NB4 (cell line): ENCODE measurements around the gene FOXJ3.

Source experiments
- DNase-seq: peaks from one replicate; pipeline ENCODE4 v3.0.0; 2010; ENCODE audit warnings: low read depth
- H3K4me3 ChIP-seq: one replicate; pipeline ENCODE4 v1.5.1; 2011; ENCODE audit warnings: mild to moderate bottlenecking, low read depth, low read length, moderate library complexity
- MYC ChIP-seq: IDR thresholded peaks from 2 replicates; pipeline ENCODE4 v1.6.1; 2011; ENCODE audit warnings: low read depth, low read length
- POLR2A ChIP-seq: IDR thresholded peaks from 2 replicates; pipeline ENCODE4 v1.6.1; 2011; ENCODE audit warnings: mild to moderate bottlenecking; ENCODE audit not compliant: insufficient read length; ENCODE audit errors: extremely low read depth
- TF ChIP-seq, protein P1 (sequence below): IDR thresholded peaks from one replicate; pipeline ENCODE4 v1.5.1; 2012; ENCODE audit warnings: low read depth, low read length
- TF ChIP-seq, protein P2 (sequence below): IDR thresholded peaks from 2 replicates; pipeline ENCODE4 v1.6.1; 2011; ENCODE audit warnings: low read depth, low read length

The FOXJ3 gene

DNA sequence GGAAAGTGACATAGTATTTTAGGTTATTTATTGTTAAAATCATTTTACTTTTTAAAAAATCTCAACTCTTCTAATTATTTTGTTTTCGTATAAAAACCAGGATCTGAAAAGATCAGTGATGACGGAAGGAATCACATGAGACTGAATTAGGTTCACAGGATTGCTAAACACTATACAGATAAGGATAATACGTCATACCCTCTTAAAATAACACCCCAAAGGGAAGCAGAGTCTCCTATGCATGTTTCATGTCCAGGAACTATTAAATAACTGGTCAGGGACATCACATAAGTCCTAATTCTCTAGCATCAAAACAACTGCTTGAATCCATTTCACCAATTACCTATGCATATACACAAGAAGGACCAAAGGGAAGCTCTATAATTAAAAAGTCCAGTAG, 84.9 kb downstream of the FOXJ3 start:
- no peak overlapping the region for H3K4me3 ChIP-seq
- no peak for DNase-seq
- no peak for TF ChIP-seq MYC
- TF ChIP-seq, protein P1, sequence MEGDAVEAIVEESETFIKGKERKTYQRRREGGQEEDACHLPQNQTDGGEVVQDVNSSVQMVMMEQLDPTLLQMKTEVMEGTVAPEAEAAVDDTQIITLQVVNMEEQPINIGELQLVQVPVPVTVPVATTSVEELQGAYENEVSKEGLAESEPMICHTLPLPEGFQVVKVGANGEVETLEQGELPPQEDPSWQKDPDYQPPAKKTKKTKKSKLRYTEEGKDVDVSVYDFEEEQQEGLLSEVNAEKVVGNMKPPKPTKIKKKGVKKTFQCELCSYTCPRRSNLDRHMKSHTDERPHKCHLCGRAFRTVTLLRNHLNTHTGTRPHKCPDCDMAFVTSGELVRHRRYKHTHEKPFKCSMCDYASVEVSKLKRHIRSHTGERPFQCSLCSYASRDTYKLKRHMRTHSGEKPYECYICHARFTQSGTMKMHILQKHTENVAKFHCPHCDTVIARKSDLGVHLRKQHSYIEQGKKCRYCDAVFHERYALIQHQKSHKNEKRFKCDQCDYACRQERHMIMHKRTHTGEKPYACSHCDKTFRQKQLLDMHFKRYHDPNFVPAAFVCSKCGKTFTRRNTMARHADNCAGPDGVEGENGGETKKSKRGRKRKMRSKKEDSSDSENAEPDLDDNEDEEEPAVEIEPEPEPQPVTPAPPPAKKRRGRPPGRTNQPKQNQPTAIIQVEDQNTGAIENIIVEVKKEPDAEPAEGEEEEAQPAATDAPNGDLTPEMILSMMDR, result no peak
- TF ChIP-seq POLR2A, result no peak
- TF ChIP-seq, protein P2, sequence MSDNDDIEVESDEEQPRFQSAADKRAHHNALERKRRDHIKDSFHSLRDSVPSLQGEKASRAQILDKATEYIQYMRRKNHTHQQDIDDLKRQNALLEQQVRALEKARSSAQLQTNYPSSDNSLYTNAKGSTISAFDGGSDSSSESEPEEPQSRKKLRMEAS, result no peak

DNA sequence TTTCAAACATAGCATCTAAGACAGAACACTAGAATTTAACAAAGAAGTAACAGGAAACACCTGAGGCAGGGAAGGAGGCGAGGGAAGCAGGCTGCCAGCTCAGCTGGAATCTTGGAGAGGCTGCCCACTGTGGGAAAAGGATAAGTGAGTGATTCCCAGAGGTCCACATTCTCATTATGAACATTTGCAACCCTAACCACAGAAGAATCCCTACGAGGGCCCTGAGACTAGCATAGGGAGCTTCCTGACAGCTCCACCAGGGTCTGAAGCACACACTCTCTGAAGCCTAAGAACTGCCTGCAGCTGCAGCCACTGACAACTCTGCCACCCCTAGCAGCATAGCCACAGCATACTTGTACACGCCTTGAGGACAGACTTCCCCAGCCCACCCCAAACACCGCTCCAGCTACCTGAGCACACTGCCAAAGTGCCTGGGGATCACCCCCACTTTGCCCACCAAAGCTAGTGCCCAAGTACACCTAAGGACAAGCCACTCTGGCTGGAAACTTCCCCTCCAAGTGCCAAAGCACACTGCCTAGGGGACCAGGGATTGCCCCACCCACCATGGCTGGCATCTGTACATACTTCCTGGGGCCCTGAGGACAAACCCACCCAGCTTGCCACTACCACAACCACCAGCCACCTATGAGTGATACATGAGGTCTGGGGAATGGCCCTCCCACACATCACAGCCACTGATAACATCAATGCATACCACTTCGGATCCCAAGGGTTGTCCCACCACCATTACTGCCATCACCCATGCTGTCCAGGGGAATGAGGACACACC, 93.9 kb downstream of the FOXJ3 start:
- H3K4me3 ChIP-seq, result no peak overlapping the region
- no peak for DNase-seq
- TF ChIP-seq POLR2A (no peak), MYC (no peak)
- TF ChIP-seq, protein P1, result no peak
- TF ChIP-seq, protein P2, result no peak

DNA sequence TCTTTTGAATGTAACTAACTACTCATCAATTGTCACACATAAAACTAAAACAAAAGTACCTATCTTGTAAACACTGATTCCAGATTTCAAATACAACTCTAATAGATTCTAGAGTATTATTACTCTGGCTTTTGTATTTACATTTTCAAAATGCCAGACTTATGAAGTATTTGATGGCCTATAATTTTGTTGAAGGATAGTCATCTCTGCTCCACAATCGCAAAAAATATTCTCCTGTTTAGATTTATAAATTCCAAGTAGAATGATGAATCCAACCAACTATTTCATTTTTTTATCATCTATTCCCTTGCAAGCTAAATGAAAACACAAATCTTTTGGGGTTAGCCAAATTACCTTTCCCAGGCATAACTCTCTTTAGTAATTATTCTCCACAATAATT, 95.5 kb downstream of the FOXJ3 start:
- no peak for DNase-seq
- H3K4me3 ChIP-seq, result no peak overlapping the region
- TF ChIP-seq, protein P2, result no peak
- no peak for TF ChIP-seq MYC
- TF ChIP-seq, protein P1, result no peak
- TF ChIP-seq POLR2A, result no peak

DNA sequence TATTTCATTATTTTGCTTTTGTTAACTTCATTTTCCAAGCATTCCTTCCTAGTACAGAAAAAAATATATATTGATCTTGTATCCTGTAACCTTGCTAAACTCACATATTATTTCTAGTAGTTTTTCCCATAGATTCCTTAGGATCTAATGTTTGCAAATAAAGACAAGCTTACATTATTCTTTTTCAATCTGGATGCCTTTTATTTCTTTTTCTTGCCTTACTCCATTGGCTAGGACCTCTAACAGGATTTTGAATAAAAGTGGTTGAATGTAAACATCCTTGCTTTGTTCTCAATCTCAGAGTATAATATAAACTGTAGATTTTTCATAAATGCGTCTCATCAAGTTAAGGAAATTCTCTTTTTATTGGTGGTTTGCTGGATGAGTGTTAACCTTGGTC, 96.0 kb downstream of the FOXJ3 start:
- no peak for TF ChIP-seq MYC
- TF ChIP-seq, protein P2, result no peak
- TF ChIP-seq, protein P1, result no peak
- TF ChIP-seq POLR2A, result no peak
- no peak overlapping the region for H3K4me3 ChIP-seq
- no peak for DNase-seq

DNA sequence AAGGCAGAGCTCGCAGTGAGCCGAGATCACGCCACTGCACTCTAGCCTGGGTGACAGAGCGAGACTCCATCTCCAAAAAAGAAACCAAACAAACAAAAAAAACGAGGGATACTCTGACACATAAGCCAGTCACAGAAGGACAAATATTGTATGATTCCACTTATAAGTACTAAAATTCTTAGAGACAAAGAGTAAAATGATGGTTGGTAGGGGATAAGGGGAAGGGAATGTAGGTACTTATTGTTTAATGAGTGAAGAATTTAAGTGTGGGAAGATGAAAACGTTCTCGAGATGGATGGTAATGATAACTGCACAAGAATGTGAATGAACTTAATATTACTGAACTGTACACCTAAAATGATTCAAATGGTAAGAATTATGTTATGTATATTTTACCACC, 103.8 kb downstream of the FOXJ3 start:
- no peak for DNase-seq
- no peak overlapping the region for H3K4me3 ChIP-seq
- TF ChIP-seq POLR2A (no peak), MYC (no peak)
- TF ChIP-seq, protein P2, result no peak
- TF ChIP-seq, protein P1, result no peak
